PC-3 (cell line): ENCODE data around the gene DLX6. TPM values are rescaled to one million over a fixed set of nuclear protein-coding genes. Genes with fewer than 3 reads are reported as not detected.

Experiments used
- ATAC-seq: fragments of 200-7000 bp; cut with Tn5 transposase; 2 replicates; pipeline ENCODE4 v1.9.1; 2020; ENCODE audit warnings: mild to moderate bottlenecking, moderate library complexity
- BruUV-seq: library from RNA; stranded (reverse); fragments of 400-500 nt; replicated peaks from 2 replicates; lab custom pipeline; 2021; lab: Mats Ljungman, UMichigan
- CTCF ChIA-PET: fragments of 300-600 bp; sonication (Branson Sonifier 250); formaldehyde crosslinking; loops from one replicate; lab custom pipeline; 2022; ENCODE audit warnings: antibody characterized with exemption; lab: Charles Lee
- POLR2A ChIA-PET: fragments of 300-600 bp; sonication (Branson Sonifier 250); formaldehyde crosslinking; loops from one replicate; lab custom pipeline; 2022; ENCODE audit warnings: antibody characterized with exemption; ENCODE audit not compliant: unreplicated experiment; lab: Charles Lee
- DNase-seq: peaks from one replicate; pipeline ENCODE4 v3.0.0-alpha.2; 2015
- H2AFZ ChIP-seq: fragments of 300-600 bp; sonication (generic); 2 replicates; pipeline ENCODE4 v1.6.0; 2016; ENCODE audit warnings: antibody characterized with exemption, low read length
- H3F3A ChIP-seq: fragments of 300-600 bp; sonication (generic); one replicate; pipeline ENCODE4 v1.6.0; 2017; ENCODE audit warnings: antibody characterized with exemption, low read length, control low read depth, mild to moderate bottlenecking; ENCODE audit not compliant: unreplicated experiment
- H3K27ac ChIP-seq: fragments of 300-600 bp; sonication (generic); 2 replicates; pipeline ENCODE4 v1.5.1; 2016; ENCODE audit warnings: mild to moderate bottlenecking, low read length
- H3K27me3 ChIP-seq: fragments of 300-600 bp; sonication (generic); 2 replicates; pipeline ENCODE4 v1.6.1; 2016; ENCODE audit warnings: low read length, mixed read lengths
- H3K36me3 ChIP-seq: fragments of 300-600 bp; sonication (generic); 2 replicates; pipeline ENCODE4 v1.6.1; 2016; ENCODE audit warnings: low read depth, mixed run types, low read length, mixed read lengths
- H3K4me1 ChIP-seq: fragments of 300-600 bp; sonication (generic); 2 replicates; pipeline ENCODE4 v1.5.1; 2016; ENCODE audit warnings: low read length; ENCODE audit not compliant: insufficient read depth
- H3K4me2 ChIP-seq: fragments of 300-600 bp; sonication (generic); 2 replicates; pipeline ENCODE4 v1.6.0; 2016; ENCODE audit warnings: low read length
- H3K4me3 ChIP-seq: fragments of 300-600 bp; sonication (generic); 2 replicates; pipeline ENCODE4 v1.5.1; 2016; ENCODE audit warnings: mild to moderate bottlenecking, low read length, mixed read lengths
- H3K79me2 ChIP-seq: fragments of 300-600 bp; sonication (generic); 2 replicates; pipeline ENCODE4 v1.6.1; 2017; ENCODE audit warnings: low read length, mixed read lengths
- H3K9ac ChIP-seq: fragments of 300-600 bp; sonication (generic); 2 replicates; pipeline ENCODE4 v1.6.0; 2016; ENCODE audit warnings: mild to moderate bottlenecking, low read length
- H3K9me2 ChIP-seq: fragments of 300-600 bp; sonication (generic); replicated peaks from 2 replicates; pipeline ENCODE4 v1.6.1; 2016; ENCODE audit warnings: mixed run types, low read length, mixed read lengths
- H3K9me3 ChIP-seq: fragments of 300-600 bp; sonication (generic); 2 replicates; pipeline ENCODE4 v1.6.1; 2016; ENCODE audit warnings: low read length, mixed read lengths
- H4K20me1 ChIP-seq: fragments of 300-600 bp; sonication (generic); 2 replicates; pipeline ENCODE4 v1.6.1; 2016; ENCODE audit warnings: low read length, mixed read lengths
- EZH2 ChIP-seq: fragments of 300-600 bp; sonication (generic); IDR thresholded peaks from one replicate; pipeline ENCODE4 v1.6.1; 2017; ENCODE audit warnings: antibody characterized with exemption, mild to moderate bottlenecking, low read length; ENCODE audit not compliant: unreplicated experiment
- EZH2phosphoT487 ChIP-seq: fragments of 300-600 bp; sonication (generic); IDR thresholded peaks from 2 replicates; pipeline ENCODE4 v1.6.1; 2018; ENCODE audit warnings: mild to moderate bottlenecking, antibody characterized with exemption, low read length, borderline replicate concordance
- intact Hi-C: fragments of 100-400 bp; cut with micrococcal nuclease; formaldehyde crosslinking; loops from 2 replicates; pipeline ENCODE4 v1.9.0; 2023
- total RNA-seq: library from RNA; depleted of rRNA; stranded (reverse); fragments of >200 nt; gene quantifications from 2 replicates; pipeline ENCODE4 v1.2.3, GENCODE V29; 2014
- TF ChIP-seq, protein P1 (sequence below): fragments of 300-600 bp; sonication (generic); conservative IDR thresholded peaks from 2 replicates; pipeline ENCODE4 v1.5.1; 2017; ENCODE audit warnings: antibody characterized with exemption, low read depth, mild to moderate bottlenecking, low read length

The DLX6 gene
- total RNA-seq, 1 experiment from 2014 or later = not detected

DNA sequence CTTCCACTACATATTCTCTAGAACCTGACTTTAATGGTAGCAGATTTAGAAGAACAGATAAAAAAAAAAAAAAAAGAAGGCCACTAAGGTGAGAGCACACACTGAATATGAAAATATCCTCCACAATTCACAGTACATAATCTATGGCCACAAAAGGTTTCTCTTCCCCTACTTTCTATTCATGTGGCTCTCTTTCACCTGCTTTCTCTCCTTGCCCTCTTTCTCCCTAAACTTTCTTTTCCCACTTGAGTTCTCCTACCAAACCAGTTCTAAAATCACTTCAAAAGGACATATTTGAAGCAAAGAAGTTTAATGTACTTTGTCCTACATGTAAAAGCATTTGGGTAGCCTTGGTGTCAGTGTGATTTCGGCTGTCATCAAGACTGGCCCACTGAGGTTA is 18.5 kb upstream of the DLX6 start:
- H3K9me2 ChIP-seq = no peaks in the 10 kb centered on the region
- no peak overlapping the region for H3K4me3 ChIP-seq
- no peak for ATAC-seq
- no peaks in the 10 kb centered on the region for H3K79me2 ChIP-seq
- H3K27me3 ChIP-seq = peaks cover 4% of the 10 kb centered on the region; the same call in 1 of the 2 replicates
- ChIA-PET POLR2A (no interaction called here), CTCF (no interaction called here)
- no TSS peak for BruUV-seq
- H3K27ac ChIP-seq = no peak overlapping the region
- H3K4me1 ChIP-seq = peaks cover 8% of the 10 kb centered on the region
- H3K9ac ChIP-seq = no peak overlapping the region
- TF ChIP-seq, protein P1, sequence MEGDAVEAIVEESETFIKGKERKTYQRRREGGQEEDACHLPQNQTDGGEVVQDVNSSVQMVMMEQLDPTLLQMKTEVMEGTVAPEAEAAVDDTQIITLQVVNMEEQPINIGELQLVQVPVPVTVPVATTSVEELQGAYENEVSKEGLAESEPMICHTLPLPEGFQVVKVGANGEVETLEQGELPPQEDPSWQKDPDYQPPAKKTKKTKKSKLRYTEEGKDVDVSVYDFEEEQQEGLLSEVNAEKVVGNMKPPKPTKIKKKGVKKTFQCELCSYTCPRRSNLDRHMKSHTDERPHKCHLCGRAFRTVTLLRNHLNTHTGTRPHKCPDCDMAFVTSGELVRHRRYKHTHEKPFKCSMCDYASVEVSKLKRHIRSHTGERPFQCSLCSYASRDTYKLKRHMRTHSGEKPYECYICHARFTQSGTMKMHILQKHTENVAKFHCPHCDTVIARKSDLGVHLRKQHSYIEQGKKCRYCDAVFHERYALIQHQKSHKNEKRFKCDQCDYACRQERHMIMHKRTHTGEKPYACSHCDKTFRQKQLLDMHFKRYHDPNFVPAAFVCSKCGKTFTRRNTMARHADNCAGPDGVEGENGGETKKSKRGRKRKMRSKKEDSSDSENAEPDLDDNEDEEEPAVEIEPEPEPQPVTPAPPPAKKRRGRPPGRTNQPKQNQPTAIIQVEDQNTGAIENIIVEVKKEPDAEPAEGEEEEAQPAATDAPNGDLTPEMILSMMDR = no peak
- TF ChIP-seq EZH2 (no peak), EZH2phosphoT487 (no peak)
- H3K9me3 ChIP-seq = no peaks in the 10 kb centered on the region
- intact Hi-C loops = no loop called here
- no peak overlapping the region for H3K4me2 ChIP-seq
- H4K20me1 ChIP-seq = no peaks in the 10 kb centered on the region
- H3K36me3 ChIP-seq = no peaks in the 10 kb centered on the region
- DNase-seq = no peak
- H2AFZ ChIP-seq = no peak overlapping the region
- no peaks in the 10 kb centered on the region for H3F3A ChIP-seq

DNA sequence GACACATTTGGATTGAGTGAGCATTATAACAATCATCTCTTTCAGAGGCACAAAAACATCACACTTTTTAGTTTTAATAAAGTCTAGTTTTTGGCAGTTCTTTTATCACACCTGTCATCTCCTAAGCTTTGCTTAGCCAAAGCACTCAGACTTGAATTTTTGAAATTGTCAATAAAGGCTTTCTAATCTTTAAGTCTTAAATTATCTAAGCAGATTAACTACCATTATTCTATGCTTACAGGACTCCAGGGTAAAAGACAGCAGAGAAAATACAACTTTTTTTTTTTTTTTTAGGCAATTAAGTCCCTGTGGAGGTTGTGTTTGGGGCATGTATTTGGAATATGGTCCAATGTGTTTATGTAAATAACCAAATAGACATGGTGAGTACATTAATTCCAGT is 17.6 kb upstream of the DLX6 start:
- Histone ChIP-seq H3K4me3 (no peak overlapping the region), H2AFZ (no peak overlapping the region), H3K4me2 (no peak overlapping the region), H4K20me1 (no peaks in the 10 kb centered on the region), H3K9ac (no peak overlapping the region), H3F3A (no peaks in the 10 kb centered on the region), H3K9me3 (no peaks in the 10 kb centered on the region), H3K27me3 (peaks cover 4% of the 10 kb centered on the region; the same call in 1 of the 2 replicates), H3K36me3 (no peaks in the 10 kb centered on the region), H3K9me2 (no peaks in the 10 kb centered on the region), H3K79me2 (no peaks in the 10 kb centered on the region), H3K4me1 (peaks cover 4% of the 10 kb centered on the region), H3K27ac (no peak overlapping the region)
- ATAC-seq (no peak), DNase-seq (no peak)
- TF ChIP-seq, protein P1 = no peak
- TF ChIP-seq EZH2phosphoT487 (no peak), EZH2 (no peak)
- ChIA-PET POLR2A (no interaction called here), CTCF (no interaction called here)
- no TSS peak for BruUV-seq
- intact Hi-C loops = no loop called here

DNA sequence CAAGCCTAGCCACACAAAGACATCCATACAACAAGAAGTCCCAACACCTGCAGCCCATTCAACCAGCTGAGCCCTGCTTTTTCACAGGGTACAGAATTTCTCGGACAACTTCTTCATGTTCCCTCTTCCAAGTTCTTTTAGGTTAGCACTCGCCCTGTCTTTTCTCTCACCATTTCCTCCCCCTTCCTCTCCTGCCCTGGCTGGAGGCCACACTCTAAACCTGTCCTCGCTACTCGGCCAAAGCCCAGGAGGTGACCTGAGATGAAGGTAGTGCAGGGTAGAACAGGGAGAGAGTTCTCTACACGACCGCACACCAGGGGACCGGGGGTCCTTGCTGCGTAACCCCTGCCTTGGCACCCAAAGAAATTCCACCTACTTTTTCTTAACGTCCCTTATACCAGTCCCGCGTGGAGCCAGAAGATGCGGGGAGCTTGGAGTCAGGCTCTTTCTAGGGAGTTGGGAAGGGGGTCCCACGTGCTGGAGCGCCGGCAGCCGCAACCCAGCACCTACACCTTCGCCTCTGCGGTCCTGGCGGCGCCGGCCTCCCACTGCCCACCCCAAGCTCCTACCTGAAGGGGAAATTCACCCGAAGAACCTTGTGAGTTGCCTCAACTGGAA is 16.0 kb upstream of the DLX6 start:
- TF ChIP-seq EZH2phosphoT487 = no peak
- TF ChIP-seq, protein P1 = no peak
- TF ChIP-seq EZH2 = no peak
- Histone ChIP-seq H4K20me1 (no peaks in the 10 kb centered on the region), H3K9me3 (no peaks in the 10 kb centered on the region), H3K4me2 (no peak overlapping the region), H3K9me2 (no peaks in the 10 kb centered on the region), H3K9ac (no peak overlapping the region), H3K27me3 (peaks cover 4% of the 10 kb centered on the region; the same call in 1 of the 2 replicates), H3F3A (no peaks in the 10 kb centered on the region), H3K36me3 (no peaks in the 10 kb centered on the region), H3K4me3 (no peak overlapping the region), H3K27ac (no peak overlapping the region), H3K4me1 (no peaks in the 10 kb centered on the region), H3K79me2 (no peaks in the 10 kb centered on the region), H2AFZ (no peak overlapping the region)
- no TSS peak for BruUV-seq
- no peak for DNase-seq
- no peak for ATAC-seq
- intact Hi-C loops = no loop called here
- ChIA-PET POLR2A (no interaction called here), CTCF (no interaction called here)
